Activated CD4-positive, alpha-beta T cell treated with anti-CD3 and anti-CD28 coated beads, Interleukin-2, amount 50 U/mL, for 48 hours (primary cell): ENCODE results near the gene SALL2.
"Not testable (repeated sequence)": the region's sequence is repeated elsewhere in the genome, so short reads cannot be mapped to it uniquely, and the experiment has no call there.

Source experiments
- DNase-seq, 2 experiments: peaks; one replicate each; pipeline ENCODE4 v3.0.0-alpha.2; 2020

The SALL2 gene

DNA sequence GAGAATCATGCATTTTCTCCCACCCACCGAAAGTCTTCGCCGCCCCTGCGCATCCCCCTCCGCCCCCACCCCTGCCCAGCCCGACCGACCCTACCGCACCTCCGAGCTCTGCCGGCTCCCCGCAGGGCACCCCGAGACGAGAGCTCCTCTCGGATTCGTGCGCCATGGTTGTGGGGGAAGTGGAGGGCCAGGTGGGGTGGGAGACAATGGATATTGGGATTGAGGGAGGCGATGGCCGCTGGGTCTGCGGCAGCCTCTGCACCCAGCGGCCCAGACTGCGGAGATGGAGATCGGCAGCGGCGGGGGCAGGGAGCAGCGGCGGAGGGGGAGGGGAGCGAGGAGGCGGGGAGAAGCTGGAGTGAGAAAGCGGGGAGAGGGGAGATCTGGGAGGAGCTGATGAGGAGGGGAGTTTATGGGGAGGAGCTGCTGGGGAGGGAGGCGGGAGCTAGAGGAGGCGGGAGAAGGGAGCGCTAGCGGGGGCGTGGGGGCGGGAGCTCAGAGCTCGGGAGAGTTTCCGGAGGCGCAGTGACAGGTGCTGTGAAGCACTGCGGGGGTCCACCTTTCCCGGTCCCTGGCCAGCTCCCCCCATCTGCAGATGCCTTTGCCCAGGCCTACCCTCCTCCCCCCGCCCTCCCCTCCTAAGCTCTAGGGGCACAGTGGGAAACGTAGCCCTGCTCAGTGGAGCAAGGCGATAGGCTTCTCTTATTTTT is at the start of gene SALL2:
SALL2 (minus strand) TSS at position 385 of the 710 bp plus-strand sequence; CDS start at position 166, 219 bp downstream.
- DNase-seq, result peak; percentile 82 to 84

GRCh38 chr14:21575661-21576060 is 49.5 kb upstream of the SALL2 start:
- no peak for DNase-seq

- DNase-seq, result no peak
Measured at GRCh38 chr14:21572604-21573003, 46.5 kb upstream of the SALL2 start.

- no peak for DNase-seq
Measured at GRCh38 chr14:21558703-21559170, 32.6 kb upstream of the SALL2 start.

DNA sequence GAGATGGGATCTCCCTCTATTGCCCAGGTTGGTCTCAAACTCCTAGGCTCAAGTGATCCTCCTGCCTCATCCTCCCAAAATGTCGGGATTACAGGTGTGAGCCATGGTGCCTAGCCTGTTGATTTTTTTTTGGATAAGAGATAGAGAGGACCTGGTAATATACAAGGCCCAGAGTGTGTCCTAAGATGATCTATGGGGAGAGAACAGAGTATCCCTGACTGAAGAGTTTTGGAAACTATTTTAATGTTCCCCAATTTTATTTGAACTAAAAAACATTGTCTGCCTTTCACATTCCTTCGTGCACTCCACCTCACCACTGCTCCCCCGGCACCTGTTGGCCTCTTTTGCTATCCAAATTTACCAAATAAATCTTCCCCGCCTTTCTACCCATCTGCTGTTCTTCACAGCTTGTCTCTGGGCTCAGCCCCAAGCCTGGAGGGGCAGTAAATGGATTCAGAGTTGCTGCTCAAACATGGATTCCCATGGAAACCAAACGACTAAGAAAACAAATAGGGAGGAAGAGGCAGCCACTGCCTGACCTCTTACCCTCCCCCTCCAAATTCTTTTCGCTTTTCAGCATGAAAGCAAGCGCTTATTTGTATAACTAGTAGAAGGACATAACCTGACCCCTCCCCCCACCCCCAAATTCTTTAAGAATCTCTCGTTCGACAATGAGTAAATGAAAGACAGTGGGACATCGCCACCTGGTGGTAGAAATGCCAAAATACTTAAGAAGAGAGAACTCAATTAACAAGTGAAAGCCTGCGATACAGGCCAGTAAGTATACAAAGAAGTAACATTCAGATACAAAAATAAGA is 31.1 kb upstream of the SALL2 start:
- peak; percentile 72 to 81 for DNase-seq

DNA sequence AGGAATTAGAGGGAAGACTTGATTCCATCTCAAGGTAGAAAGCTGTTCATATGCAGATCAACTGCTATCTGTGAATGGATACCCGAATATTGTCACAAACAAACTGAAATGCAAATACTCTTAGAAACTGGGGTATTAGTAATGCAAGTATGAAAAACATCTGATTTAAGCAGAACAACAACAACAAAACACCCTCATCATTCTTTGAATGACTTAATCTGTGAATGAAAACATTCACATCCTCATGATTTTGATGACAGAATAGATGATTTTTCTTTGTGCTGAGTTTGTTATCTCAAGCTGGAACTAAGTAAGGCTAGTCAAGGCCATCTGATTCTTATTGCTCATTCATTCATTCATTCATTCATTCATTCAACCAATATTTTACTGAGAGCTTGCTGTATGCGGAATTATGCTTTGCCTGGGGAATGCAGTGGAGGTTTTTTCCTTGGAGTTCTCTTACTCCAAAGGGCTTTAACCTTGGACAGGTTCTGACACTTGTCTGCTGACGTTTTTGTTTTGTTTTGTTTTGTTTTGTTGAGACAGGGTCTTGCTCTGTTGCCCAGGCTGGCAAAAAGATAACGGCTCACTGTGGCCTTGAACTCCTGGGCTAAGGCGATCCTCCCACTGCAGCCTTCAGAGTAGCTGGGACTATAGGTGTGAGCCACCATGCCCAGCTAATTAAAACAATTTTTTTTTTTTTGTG is 30.4 kb upstream of the SALL2 start:
- DNase-seq, result no peak

DNA sequence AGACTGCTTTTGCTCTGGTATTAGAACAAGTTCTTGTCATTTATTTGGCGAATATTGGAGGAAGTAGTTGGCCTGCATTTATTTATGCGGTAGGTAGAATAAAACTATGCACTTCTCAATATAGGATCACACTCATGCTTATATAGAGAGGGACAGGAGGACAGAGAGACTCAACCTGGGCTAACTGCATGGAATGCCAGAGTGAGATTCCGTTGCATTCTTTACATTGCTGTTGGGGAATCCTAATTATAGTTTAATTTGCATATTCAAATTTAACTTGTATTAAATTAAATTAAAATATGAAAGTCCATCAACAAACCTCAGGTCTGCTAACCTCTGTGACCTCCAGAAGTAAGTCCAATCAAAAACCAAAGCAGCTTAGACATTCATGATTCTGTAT is 27.1 kb upstream of the SALL2 start:
- DNase-seq, result no peak

- not testable (repeated sequence) for DNase-seq
Measured at GRCh38 chr14:21544588-21544987, 18.4 kb upstream of the SALL2 start.

- DNase-seq, result no peak
Measured at GRCh38 chr14:21543963-21544362, 17.8 kb upstream of the SALL2 start.

GRCh38 chr14:21543521-21543960 is 17.4 kb upstream of the SALL2 start:
- DNase-seq, result no peak

GRCh38 chr14:21541413-21542074 is 15.4 kb upstream of the SALL2 start:
- DNase-seq, result no peak

DNA sequence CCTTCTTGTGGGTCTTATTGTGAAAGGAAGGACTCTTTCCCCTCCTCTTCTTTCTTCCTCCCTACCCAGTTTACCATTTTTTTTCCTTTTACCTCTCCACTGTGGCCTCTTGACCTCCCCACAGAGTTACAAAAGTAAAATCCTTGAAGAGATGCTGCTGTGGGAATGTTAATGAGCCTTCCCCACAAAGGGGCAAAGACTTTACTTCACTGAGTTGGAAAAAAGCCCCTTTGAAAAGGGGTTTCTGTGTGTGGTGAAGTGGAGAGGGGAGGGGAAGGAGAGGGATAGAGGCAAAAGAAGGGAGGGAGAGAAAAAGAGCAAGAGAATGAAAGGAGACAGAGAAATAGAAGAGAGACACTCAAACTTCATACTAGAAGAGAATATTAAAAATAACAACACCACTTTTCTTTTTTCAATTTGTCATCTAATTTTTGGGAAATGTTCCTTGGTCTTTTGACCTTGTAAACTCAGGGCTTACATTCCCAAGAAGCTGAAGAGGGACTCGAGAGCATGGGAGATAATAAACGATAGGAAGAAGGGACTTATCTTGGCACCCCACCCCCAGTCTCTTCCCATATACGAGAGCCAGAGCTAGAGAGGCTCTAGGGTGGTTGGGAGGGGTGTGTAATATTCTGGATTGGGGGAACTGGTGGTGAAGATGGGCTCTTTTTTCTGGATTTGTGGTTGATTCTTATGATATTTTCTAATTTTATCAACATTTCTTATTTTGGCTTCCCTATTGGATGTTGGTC is 13.2 kb upstream of the SALL2 start:
- no peak for DNase-seq

DNA sequence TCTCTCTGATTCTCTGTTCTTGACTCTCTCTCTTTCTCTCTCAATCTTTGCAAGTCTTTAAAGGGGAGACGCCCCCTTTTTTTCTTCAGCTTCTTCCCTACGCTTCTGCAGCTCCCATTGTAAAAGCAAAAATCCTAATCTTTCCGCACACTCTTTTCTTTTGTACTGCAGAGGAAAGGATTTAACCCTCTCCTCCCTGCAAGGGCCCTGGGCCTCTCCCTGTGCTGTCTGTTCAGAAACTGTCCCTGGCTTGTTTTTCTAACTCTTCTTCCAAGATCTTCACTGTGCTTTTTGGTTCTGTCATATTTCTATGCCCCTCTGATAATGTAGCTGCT is 10.9 kb upstream of the SALL2 start:
- no peak for DNase-seq

- no peak for DNase-seq
Measured at GRCh38 chr14:21536418-21537089, 10.4 kb upstream of the SALL2 start.

DNA sequence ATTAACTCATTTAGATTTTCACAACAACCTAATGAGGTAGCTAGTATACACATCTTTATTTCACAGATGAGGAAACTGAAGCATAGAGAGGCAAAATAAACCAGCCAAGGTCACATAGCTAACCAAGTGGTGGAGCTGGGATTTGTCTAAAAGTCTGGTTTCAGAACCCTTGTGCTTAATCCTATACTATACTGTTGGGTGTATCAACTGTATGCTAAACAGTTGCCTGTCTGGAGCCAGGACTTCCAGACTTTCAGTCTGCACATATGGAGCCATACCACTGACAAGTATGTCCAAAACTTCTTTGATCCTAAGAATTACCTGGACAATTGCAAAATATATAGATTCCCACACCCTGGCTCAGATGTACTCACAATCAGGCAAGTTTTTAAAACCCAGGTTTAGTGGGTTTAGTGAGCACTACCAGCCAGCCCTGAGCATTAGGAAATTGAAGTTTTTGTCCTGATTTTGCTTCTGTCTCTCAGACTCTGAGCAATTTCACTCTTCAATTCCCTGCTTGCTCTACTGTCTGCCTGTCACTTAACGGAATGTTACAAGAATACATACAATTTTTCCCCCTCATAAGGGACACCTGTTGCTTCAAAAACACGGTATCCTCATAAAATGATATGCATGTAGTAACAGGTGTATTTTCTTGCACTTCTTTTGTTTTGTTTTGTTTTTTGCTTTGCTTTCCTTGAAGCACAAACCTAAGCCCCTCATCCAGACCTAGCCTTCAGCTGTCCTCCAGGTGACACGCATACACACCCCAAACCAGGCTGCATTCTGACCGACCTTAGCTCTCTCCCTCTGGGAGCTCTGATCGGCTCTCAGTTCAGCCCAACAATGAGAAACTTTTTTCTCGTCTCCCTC is 9.6 kb upstream of the SALL2 start:
- no peak for DNase-seq

DNA sequence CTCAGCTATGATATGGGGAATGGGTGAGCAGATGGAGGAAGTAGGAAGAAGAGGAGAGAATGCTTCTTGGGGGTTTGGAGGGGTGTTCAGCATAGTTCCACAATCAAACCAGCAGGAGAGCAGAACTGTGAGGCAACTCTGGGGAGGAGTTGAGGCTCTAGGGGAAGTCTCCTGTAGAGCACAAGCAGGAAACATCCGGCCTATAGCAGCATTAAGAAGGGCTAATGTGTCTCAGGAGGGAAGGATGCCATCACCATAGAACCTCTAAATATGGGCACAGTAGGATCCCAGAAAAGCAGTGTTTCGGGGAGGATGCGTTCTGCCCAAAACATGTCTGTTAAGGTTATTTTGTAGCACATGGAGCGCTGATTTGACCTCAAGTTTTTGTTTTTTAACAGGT is 8.4 kb upstream of the SALL2 start:
- DNase-seq, result no peak

DNA sequence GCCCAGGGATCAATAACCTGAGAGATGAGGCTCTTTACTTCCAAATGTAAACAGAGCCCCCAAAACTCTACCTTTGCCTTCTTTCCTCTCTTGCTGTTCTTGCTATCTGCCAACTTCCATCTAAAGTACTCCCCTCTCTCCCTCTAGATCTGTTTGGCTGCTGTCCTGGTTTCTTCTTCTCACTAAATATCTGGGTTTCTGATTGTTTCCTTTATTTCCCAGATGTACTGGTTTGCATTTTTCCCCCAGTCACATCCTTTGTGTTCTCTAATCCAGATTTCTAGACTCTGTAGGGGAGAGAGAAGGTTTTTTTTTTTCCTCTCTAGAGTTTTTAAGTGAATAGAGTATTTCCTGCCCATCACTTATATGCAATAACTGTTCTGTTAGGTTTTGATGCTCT is 7.1 kb upstream of the SALL2 start:
- no peak for DNase-seq

GRCh38 chr14:21529515-21529914 is 3.4 kb upstream of the SALL2 start:
- DNase-seq, result no peak

DNA sequence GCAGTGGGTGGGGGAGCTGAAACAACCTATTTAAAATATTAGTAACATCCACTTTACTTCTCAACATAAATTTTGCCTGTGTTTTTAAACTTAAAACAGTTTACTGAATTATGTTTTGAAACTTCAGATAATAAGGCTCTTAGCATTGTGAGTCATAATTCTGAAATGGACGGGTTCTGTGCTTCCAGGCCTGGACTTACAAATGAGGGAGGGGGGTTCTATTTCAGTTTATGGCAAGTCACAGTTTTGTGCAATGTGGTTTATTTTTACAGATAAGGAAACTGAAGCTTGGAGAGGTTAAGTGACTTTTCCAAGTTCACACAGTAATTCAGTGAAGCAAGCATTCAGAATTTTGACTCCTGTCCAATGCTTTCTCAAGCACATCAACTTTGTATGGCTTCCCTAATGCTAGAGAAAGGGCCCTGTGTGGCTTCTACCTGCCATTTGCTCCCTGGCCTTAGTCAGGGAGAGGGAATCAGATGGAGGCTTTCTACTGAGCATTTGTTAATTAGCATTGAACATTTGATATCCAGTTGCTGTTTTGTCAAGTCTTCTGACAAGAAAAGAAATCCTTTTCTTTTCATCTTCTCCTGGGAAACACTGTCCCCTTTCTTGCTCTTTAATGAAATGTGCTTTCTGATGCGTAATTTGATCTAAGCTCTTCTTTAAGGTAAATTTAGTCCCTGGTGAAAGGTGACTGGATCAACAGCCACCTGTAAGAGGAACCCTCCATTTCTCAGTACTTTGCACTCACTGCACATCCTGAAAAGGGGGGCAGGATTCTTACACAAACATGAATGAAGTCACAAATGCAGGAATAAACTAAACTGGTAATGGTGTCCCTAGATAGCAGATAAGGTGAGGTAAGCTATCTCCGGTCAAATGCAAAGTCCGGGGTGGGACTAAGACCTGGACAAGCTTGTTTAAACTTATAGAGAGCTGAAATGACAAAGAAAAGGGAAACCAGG is 2.5 kb upstream of the SALL2 start:
- no peak for DNase-seq

DNA sequence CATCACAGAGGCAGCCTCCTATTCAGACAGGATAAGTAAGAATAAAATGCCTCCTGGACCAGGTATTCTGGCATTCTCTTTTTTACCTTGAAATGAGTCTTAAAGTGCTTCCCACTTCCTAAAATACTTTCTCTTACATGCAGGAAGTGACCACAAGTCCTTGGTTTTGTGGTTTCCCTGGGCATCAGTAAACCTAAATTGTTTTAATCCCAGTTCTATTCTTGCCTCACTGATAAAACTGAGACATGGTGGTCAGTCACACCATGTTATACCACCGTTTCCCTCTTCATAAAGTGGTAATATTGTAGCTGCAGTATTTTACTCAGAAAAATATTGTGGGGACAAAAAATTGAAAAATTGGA is 1.2 kb upstream of the SALL2 start:
- no peak for DNase-seq
